ENCODE measurements around the gene PNPLA7. TPM values are rescaled to one million over a fixed set of nuclear protein-coding genes. Genes with fewer than 3 reads are reported as not detected.

PNPLA7 gene
- total RNA-seq, 1 experiment from 2014 or later: 3.9 TPM

- no peak overlapping the region for H3K4me3 ChIP-seq (ENCODE audit: low read depth in 2 of 2, low read length in 2 of 2)
These were observed 73.3 kb downstream of the PNPLA7 start for GRCh38 chr9:137476856-137477255.

GRCh38 chr9:137475666-137476065 is 74.5 kb downstream of the PNPLA7 start:
- ATAC-seq: no peak
- TF ChIP-seq CTCF (IDR thresholded peaks at IDR 0.05) (no peak), TCF7L2 (IDR thresholded peaks at IDR 0.05; ENCODE audit: low read depth, low read length) (no peak)
- Histone ChIP-seq H3K36me3 (ENCODE audit: control insufficient read depth, insufficient read depth, low read length) (no peaks in the 10 kb centered on the region), H3K4me1 (ENCODE audit: control insufficient read depth, insufficient read depth, low read length) (peaks cover 4% of the 10 kb centered on the region; the same call in 1 of the 2 replicates), H3K27ac (ENCODE audit: low read length) (no peak overlapping the region), H3K27me3 (ENCODE audit: control insufficient read depth, insufficient read depth, low read length) (no peaks in the 10 kb centered on the region), H3K9me3 (ENCODE audit: control insufficient read depth, insufficient read depth, low read depth, low read length) (no peaks in the 10 kb centered on the region), H3K4me3 (ENCODE audit: low read depth in 2 of 2, low read length in 2 of 2) (no peak overlapping the region)
- in situ Hi-C loops (cut with HindIII; ENCODE audit: low pct_unique_long_range_greater_than_20kb, low sequenced_read_pairs): no loop called here
- ChIA-PET CTCF (no interaction called here), POLR2A (interaction anchor here (0.5 kb wide), 1 partner anchor 32 kb away, joined by 3 read pairs; no protein-coding TSS in a partner anchor)
- intact Hi-C loops (cut with micrococcal nuclease; ENCODE audit: unreplicated experiment): no loop called here
- no TSS peak for BruUV-seq (replicated peaks)
- DNase-seq (ENCODE audit: low read depth, low spot score): no peak

More at GRCh38 chr9:137476856-137477255, 73.3 kb downstream of the PNPLA7 start:
- POLR2A ChIA-PET: no interaction called here
- Histone ChIP-seq H3K9me3 (ENCODE audit: control insufficient read depth, insufficient read depth, low read depth, low read length) (no peaks in the 10 kb centered on the region), H3K4me1 (ENCODE audit: control insufficient read depth, insufficient read depth, low read length) (peaks cover 4% of the 10 kb centered on the region; the same call in 1 of the 2 replicates), H3K27me3 (ENCODE audit: control insufficient read depth, insufficient read depth, low read length) (no peaks in the 10 kb centered on the region), H3K27ac (ENCODE audit: low read length) (no peak overlapping the region), H3K36me3 (ENCODE audit: control insufficient read depth, insufficient read depth, low read length) (no peaks in the 10 kb centered on the region)
- DNase-seq (ENCODE audit: low read depth, low spot score) (no peak), ATAC-seq (no peak)
- in situ Hi-C loops (cut with HindIII; ENCODE audit: low pct_unique_long_range_greater_than_20kb, low sequenced_read_pairs) (no loop called here), intact Hi-C loops (cut with micrococcal nuclease; ENCODE audit: unreplicated experiment) (no loop called here)
- CTCF ChIA-PET: no interaction called here
- BruUV-seq (replicated peaks): no TSS peak
- TF ChIP-seq TCF7L2 (IDR thresholded peaks at IDR 0.05; ENCODE audit: low read depth, low read length): no peak
- TF ChIP-seq REST (IDR thresholded peaks at IDR 0.05; ENCODE audit: insufficient read depth in 1 of 2, low read depth in 2 of 2, low read length in 1 of 2): no peak
- TF ChIP-seq POLR2AphosphoS5 (IDR thresholded peaks at IDR 0.05; ENCODE audit: low read depth, low read length): no peak
- TF ChIP-seq SIN3A (IDR thresholded peaks at IDR 0.05; ENCODE audit: borderline replicate concordance, insufficient read depth, low read depth, low read length): no peak
- no peak for TF ChIP-seq CTCF (IDR thresholded peaks at IDR 0.05)

Measured in Panc1 (cell line).